Tibial nerve (tissue), 4 donors: Measurements from ENCODE around the gene NLRP10. TPM values are rescaled to one million over a fixed set of nuclear protein-coding genes. Genes with fewer than 3 reads are reported as not detected.

ENCODE experiments used
- DNase-seq, 2 donors: peaks; one replicate each; pipeline ENCODE4 v3.0.0-alpha.2; 2019; ENCODE audit warnings: low spot score in 2 of 2
- H3K27ac ChIP-seq, 4 donors: fragments of 200-600 bp; sonication (generic) in 3 of 4; one replicate each; pipeline ENCODE4 v1.5.1; 2017 to 2019; ENCODE audit warnings: mild to moderate bottlenecking in 1 of 4
- H3K27me3 ChIP-seq, 2 donors: fragments of 200-600 bp; sonication (generic) in 1 of 2; one replicate each; pipeline versions ENCODE4 v1.5.1 to v1.6.0; 2017 to 2019
- H3K36me3 ChIP-seq, 3 donors: fragments of 200-600 bp; sonication (generic); one replicate each; pipeline ENCODE4 v1.5.1; 2018 to 2019
- H3K4me1 ChIP-seq, 4 donors: fragments of 200-600 bp; sonication (generic) in 3 of 4; one replicate each; pipeline ENCODE4 v1.5.1; 2017 to 2019
- H3K4me3 ChIP-seq, 4 donors: fragments of 200-600 bp; sonication (generic) in 3 of 4; one replicate each; pipeline ENCODE4 v1.5.1; 2017 to 2019; ENCODE audit warnings: mild to moderate bottlenecking in 1 of 4, moderate library complexity in 1 of 4
- H3K9me3 ChIP-seq, 4 donors: fragments of 200-600 bp; sonication (generic) in 3 of 4; one replicate each; pipeline ENCODE4 v1.5.1; 2017 to 2019
- EP300 ChIP-seq, 2 donors: sonication (generic); formaldehyde crosslinking; IDR thresholded peaks; one replicate each; pipeline ENCODE4 v1.6.1; 2017; ENCODE audit warnings: antibody characterized with exemption in 2 of 2, mild to moderate bottlenecking in 1 of 2
- POLR2A ChIP-seq, 2 donors: fragments of 450-650 bp; IDR thresholded peaks; one replicate each; pipeline ENCODE4 v1.6.1; 2017; ENCODE audit warnings: antibody characterized with exemption in 2 of 2, mild to moderate bottlenecking in 2 of 2, moderate library complexity in 2 of 2
- WGBS, 2 donors: methylation state at CpG; one replicate each; pipeline ENCODE4 v1.1.5; 2018; 5-methylcytosine and 5-hydroxymethylcytosine counted together
- total RNA-seq, 4 donors: library from RNA; depleted of rRNA; stranded (reverse); fragments of >200 nt; gene quantifications; one replicate each; pipeline ENCODE4 v1.1.0, GENCODE V29; 2016
- TF ChIP-seq, protein P1 (sequence below), 5 experiments: fragments of 200-600 bp in 3 of 5; fragments of 450-650 bp in 2 of 5; sonication (generic) in 3 of 5; IDR thresholded peaks; one replicate each; pipeline ENCODE4 v1.5.1; 2016 to 2019; ENCODE audit warnings: antibody characterized with exemption in 5 of 5, mild to moderate bottlenecking in 3 of 5, moderate library complexity in 2 of 5

NLRP10 gene
- total RNA-seq, 4 donors from 2014 or later: 0.44 to 0.60 TPM; not detected in 2

GRCh38 chr11:7968686-7969085 lies 3.4 kb upstream of the NLRP10 start:
- TF ChIP-seq, protein P1, sequence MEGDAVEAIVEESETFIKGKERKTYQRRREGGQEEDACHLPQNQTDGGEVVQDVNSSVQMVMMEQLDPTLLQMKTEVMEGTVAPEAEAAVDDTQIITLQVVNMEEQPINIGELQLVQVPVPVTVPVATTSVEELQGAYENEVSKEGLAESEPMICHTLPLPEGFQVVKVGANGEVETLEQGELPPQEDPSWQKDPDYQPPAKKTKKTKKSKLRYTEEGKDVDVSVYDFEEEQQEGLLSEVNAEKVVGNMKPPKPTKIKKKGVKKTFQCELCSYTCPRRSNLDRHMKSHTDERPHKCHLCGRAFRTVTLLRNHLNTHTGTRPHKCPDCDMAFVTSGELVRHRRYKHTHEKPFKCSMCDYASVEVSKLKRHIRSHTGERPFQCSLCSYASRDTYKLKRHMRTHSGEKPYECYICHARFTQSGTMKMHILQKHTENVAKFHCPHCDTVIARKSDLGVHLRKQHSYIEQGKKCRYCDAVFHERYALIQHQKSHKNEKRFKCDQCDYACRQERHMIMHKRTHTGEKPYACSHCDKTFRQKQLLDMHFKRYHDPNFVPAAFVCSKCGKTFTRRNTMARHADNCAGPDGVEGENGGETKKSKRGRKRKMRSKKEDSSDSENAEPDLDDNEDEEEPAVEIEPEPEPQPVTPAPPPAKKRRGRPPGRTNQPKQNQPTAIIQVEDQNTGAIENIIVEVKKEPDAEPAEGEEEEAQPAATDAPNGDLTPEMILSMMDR (IDR thresholded peaks at IDR 0.05): no peak
- TF ChIP-seq POLR2A (IDR thresholded peaks at IDR 0.05) (no peak), EP300 (IDR thresholded peaks at IDR 0.05) (no peak)
- 49 to 64% methylated on average over 2 of the region's 2 CpGs for WGBS, 2 donors
- Histone ChIP-seq H3K9me3 (no peaks in the 10 kb centered on the region), H3K36me3 (no peaks in the 10 kb centered on the region), H3K27me3 (no peaks in the 10 kb centered on the region), H3K27ac (no peak overlapping the region), H3K4me1 (no peaks in the 10 kb centered on the region), H3K4me3 (no peak overlapping the region)
- no peak for DNase-seq

- Histone ChIP-seq H3K4me3 (no peak overlapping the region), H3K4me1 (no peaks in the 10 kb centered on the region), H3K27ac (no peak overlapping the region), H3K27me3 (no peaks in the 10 kb centered on the region), H3K9me3 (no peaks in the 10 kb centered on the region), H3K36me3 (no peaks in the 10 kb centered on the region)
- no peak for DNase-seq
- no peak for TF ChIP-seq POLR2A (IDR thresholded peaks at IDR 0.05)
- TF ChIP-seq, protein P1 (IDR thresholded peaks at IDR 0.05): no peak
- TF ChIP-seq EP300 (IDR thresholded peaks at IDR 0.05): no peak
Measured at GRCh38 chr11:7967826-7968225, 2.6 kb upstream of the NLRP10 start.

DNA sequence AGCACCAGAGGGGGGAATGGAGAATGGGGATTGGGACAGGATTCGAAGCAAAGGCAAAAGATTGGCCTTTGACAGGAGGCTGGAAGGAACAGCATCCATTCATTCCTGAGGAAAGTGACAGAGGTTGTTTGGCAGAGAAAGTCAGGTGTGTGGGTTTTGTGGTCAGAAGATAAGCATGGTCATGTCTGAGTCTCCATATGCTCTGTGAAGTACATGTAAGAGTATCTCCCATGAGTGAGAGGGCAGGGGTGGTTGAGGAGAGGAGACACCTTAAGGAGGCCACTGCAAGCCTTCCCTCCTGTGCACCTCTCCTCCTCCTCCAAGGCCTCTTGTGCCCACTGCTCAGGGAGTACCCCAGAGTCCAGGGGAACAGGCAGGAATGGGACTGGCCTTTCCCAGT lies 1.9 kb upstream of the NLRP10 start:
- WGBS, 2 donors: 82 to 86% methylated on average over 1 of the region's 1 CpG
- no peak for DNase-seq
- TF ChIP-seq, protein P1 (IDR thresholded peaks at IDR 0.05): no peak
- Histone ChIP-seq H3K9me3 (no peaks in the 10 kb centered on the region), H3K27ac (no peak overlapping the region), H3K4me3 (no peak overlapping the region), H3K4me1 (no peaks in the 10 kb centered on the region), H3K36me3 (no peaks in the 10 kb centered on the region), H3K27me3 (no peaks in the 10 kb centered on the region)

DNA sequence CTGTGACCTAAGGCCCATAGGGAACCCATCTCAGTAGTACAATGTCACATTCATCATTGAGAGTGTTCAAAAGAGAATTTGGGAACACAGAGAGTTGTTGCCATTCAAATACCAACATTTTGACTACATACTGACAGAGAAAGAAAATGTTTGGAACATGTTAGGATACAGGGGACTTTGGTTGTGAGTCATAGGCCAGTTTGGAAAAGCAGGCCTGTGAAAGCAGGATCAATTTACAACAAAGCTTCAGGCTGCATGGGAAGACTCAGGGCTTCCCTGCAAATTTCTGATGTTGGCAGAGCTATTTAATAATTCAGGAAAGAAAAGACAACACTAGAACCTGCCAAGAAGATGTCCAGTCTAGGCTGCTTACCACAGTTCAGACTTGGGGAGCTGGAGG lies 374 bp downstream of the NLRP10 start:
- Histone ChIP-seq H3K36me3 (no peaks in the 10 kb centered on the region), H3K27ac (no peak overlapping the region)
- DNase-seq: no peak

DNA sequence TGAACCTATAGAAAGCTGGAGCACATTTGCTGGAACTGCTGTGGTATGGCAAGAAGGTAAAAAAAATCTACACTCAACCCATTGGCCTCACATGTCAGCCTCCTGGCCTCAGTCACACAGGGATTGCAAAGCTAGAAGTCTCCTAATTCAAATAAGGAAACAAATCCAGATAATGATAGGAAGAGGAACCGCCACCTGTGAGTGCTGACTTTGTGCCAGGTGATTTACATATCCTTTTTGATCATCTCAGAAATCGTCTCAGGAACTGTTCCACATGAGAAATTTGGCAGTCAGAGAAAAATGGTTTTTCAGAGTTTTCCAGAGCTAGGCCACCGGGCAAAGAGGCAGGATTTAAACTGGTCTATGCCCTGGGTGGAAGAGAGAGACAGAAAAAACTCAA lies 986 bp downstream of the NLRP10 start:
- TF ChIP-seq, protein P1 (IDR thresholded peaks at IDR 0.05): no peak
- TF ChIP-seq EP300 (IDR thresholded peaks at IDR 0.05) (no peak), POLR2A (IDR thresholded peaks at IDR 0.05) (no peak)
- Histone ChIP-seq H3K27me3 (no peaks in the 10 kb centered on the region), H3K27ac (no peak overlapping the region), H3K4me3 (no peak overlapping the region), H3K4me1 (no peaks in the 10 kb centered on the region), H3K36me3 (no peaks in the 10 kb centered on the region), H3K9me3 (peaks cover 0 to 2% (median 0%) of the 10 kb centered on the region in 4 donors)
- DNase-seq: no peak
- WGBS, 2 donors: 60 to 64% methylated on average over 3 of the region's 3 CpGs

More for the DNA sequence above, 374 bp downstream of the NLRP10 start:
- no peaks in the 10 kb centered on the region for H3K4me1 ChIP-seq
- no peak overlapping the region for H3K4me3 ChIP-seq
- TF ChIP-seq EP300 (IDR thresholded peaks at IDR 0.05): no peak
- TF ChIP-seq, protein P1 (IDR thresholded peaks at IDR 0.05): no peak
- TF ChIP-seq POLR2A (IDR thresholded peaks at IDR 0.05): no peak
- peaks cover 0 to 2% (median 0%) of the 10 kb centered on the region in 4 donors for H3K9me3 ChIP-seq
- no peaks in the 10 kb centered on the region for H3K27me3 ChIP-seq
